ENCODE data around the gene ARHGAP22.

GRCh38 chr10:48469516-48470020 lies 135.3 kb downstream of the ARHGAP22 start:
- TF ChIP-seq CTCF (IDR thresholded peaks at IDR 0.05) = no peak
- TF ChIP-seq POLR2A (IDR thresholded peaks at IDR 0.05) = no peak

All from vagina (tissue), 2 donors.